GM19452 (cell line): ENCODE data around the gene TMEM260.

Experiments
- ATAC-seq: cut with Tn5 transposase; IDR thresholded peaks from one replicate; pipeline ENCODE4 v1.9.1; 2021; ENCODE audit not compliant: unreplicated experiment

The TMEM260 gene

GRCh38 chr14:56579345-56580220 is at the start of gene TMEM260:
Gene TMEM260 (plus strand): TSS chr14:56579798. CDS start chr14:56579915, 117 bp downstream.
- ATAC-seq: peak; percentile 90

GRCh38 chr14:56532546-56532945 is 47.1 kb upstream of the TMEM260 start:
- no peak for ATAC-seq

GRCh38 chr14:56534656-56535055 is 44.9 kb upstream of the TMEM260 start:
- ATAC-seq: no peak

- no peak for ATAC-seq
Measured at GRCh38 chr14:56539862-56540261, 39.7 kb upstream of the TMEM260 start.

- ATAC-seq: no peak
Measured at GRCh38 chr14:56543436-56543835, 36.2 kb upstream of the TMEM260 start.

- no peak for ATAC-seq
Measured at GRCh38 chr14:56549721-56550120, 29.9 kb upstream of the TMEM260 start.

GRCh38 chr14:56552615-56553014 is 27.0 kb upstream of the TMEM260 start:
- no peak for ATAC-seq

GRCh38 chr14:56554301-56554700 is 25.3 kb upstream of the TMEM260 start:
- ATAC-seq: no peak

GRCh38 chr14:56555921-56556570 is 23.6 kb upstream of the TMEM260 start:
- ATAC-seq: no peak

- ATAC-seq: no peak
Measured at GRCh38 chr14:56559182-56559581, 20.4 kb upstream of the TMEM260 start.

GRCh38 chr14:56561606-56562005 is 18.0 kb upstream of the TMEM260 start:
- no peak for ATAC-seq

GRCh38 chr14:56562883-56563282 is 16.7 kb upstream of the TMEM260 start:
- ATAC-seq: no peak

- no peak for ATAC-seq
Measured at GRCh38 chr14:56569174-56569573, 10.4 kb upstream of the TMEM260 start.

- ATAC-seq: no peak
Measured at GRCh38 chr14:56570295-56570694, 9.3 kb upstream of the TMEM260 start.

GRCh38 chr14:56580221-56580711 is 668 bp downstream of the TMEM260 start:
- ATAC-seq: peak; percentile 9

- ATAC-seq: no peak
Measured at GRCh38 chr14:56581041-56581727, 1.6 kb downstream of the TMEM260 start.

- no peak for ATAC-seq
Measured at GRCh38 chr14:56585461-56586084, 6.0 kb downstream of the TMEM260 start.

- no peak for ATAC-seq
Measured at GRCh38 chr14:56587701-56588100, 8.1 kb downstream of the TMEM260 start.

- no peak for ATAC-seq
Measured at GRCh38 chr14:56590535-56590960, 10.9 kb downstream of the TMEM260 start.

GRCh38 chr14:56592746-56593544 is 13.3 kb downstream of the TMEM260 start:
- no peak for ATAC-seq
